ENCODE results near the gene PYGB. TPM values are rescaled to one million over a fixed set of nuclear protein-coding genes. Genes with fewer than 3 reads are reported as not detected.

The PYGB gene
- total RNA-seq, 1 donor from 2014 or later: 111 TPM

- no peak for DNase-seq (ENCODE audit: low read depth, low spot score)
Measured at GRCh38 chr20:25269057-25269832, 21.4 kb downstream of the PYGB start.

- no peak for DNase-seq (ENCODE audit: low read depth, low spot score)
Measured at GRCh38 chr20:25269833-25270170, 21.9 kb downstream of the PYGB start.

GRCh38 chr20:25270829-25271251 lies 23.0 kb downstream of the PYGB start:
- DNase-seq (ENCODE audit: low read depth, low spot score): no peak

- DNase-seq (ENCODE audit: low read depth, low spot score): no peak
Measured at GRCh38 chr20:25271486-25272222, 23.8 kb downstream of the PYGB start.

- DNase-seq (ENCODE audit: low read depth, low spot score): no peak
Measured at GRCh38 chr20:25272223-25273000, 24.5 kb downstream of the PYGB start.

- DNase-seq (ENCODE audit: low read depth, low spot score): no peak
Measured at GRCh38 chr20:25273046-25273445, 25.2 kb downstream of the PYGB start.

- no peak for DNase-seq (ENCODE audit: low read depth, low spot score)
Measured at GRCh38 chr20:25273541-25274358, 25.9 kb downstream of the PYGB start.

- DNase-seq (ENCODE audit: low read depth, low spot score): no peak
Measured at GRCh38 chr20:25274481-25274880, 26.6 kb downstream of the PYGB start.

GRCh38 chr20:25274891-25275812 lies 27.3 kb downstream of the PYGB start:
- DNase-seq (ENCODE audit: low read depth, low spot score): no peak

- DNase-seq (ENCODE audit: low read depth, low spot score): no peak
Measured at GRCh38 chr20:25275813-25276532, 28.1 kb downstream of the PYGB start.

GRCh38 chr20:25276533-25277050 lies 28.7 kb downstream of the PYGB start:
- DNase-seq (ENCODE audit: low read depth, low spot score): no peak

GRCh38 chr20:25277051-25277801 lies 29.3 kb downstream of the PYGB start:
- no peak for DNase-seq (ENCODE audit: low read depth, low spot score)

GRCh38 chr20:25277941-25278521 lies 30.1 kb downstream of the PYGB start:
- DNase-seq (ENCODE audit: low read depth, low spot score): no peak

- no peak for DNase-seq (ENCODE audit: low read depth, low spot score)
Measured at GRCh38 chr20:25278636-25279361, 30.9 kb downstream of the PYGB start.

- no peak for DNase-seq (ENCODE audit: low read depth, low spot score)
Measured at GRCh38 chr20:25279403-25279802, 31.5 kb downstream of the PYGB start.

GRCh38 chr20:25280051-25280573 lies 32.2 kb downstream of the PYGB start:
- DNase-seq (ENCODE audit: low read depth, low spot score): no peak
